Measurements from ENCODE around the gene PLA2G15.

PLA2G15 gene

GRCh38 chr16:68233085-68233834 lies 11.9 kb upstream of the PLA2G15 start:
- no peak for FAIRE-seq

- no peak for FAIRE-seq
Observed at GRCh38 chr16:68233835-68234187, 11.4 kb upstream of the PLA2G15 start.

GRCh38 chr16:68234188-68235107 lies 10.7 kb upstream of the PLA2G15 start:
- no peak for FAIRE-seq

GRCh38 chr16:68235108-68235886 lies 9.9 kb upstream of the PLA2G15 start:
- FAIRE-seq, result no peak

- no peak for FAIRE-seq
Observed at GRCh38 chr16:68235887-68236136, 9.4 kb upstream of the PLA2G15 start, which contains the start of gene ESRP2. ESRP2 (minus strand) TSS chr16:68236127; CDS start chr16:68236045, 82 bp downstream.

- no peak for FAIRE-seq
Observed at GRCh38 chr16:68236137-68236825, 8.9 kb upstream of the PLA2G15 start.

- no peak for FAIRE-seq
Observed at GRCh38 chr16:68236826-68237242, 8.3 kb upstream of the PLA2G15 start.

GRCh38 chr16:68237243-68238028 lies 7.7 kb upstream of the PLA2G15 start:
- peak; percentile 96 for FAIRE-seq

- no peak for FAIRE-seq
Observed at GRCh38 chr16:68238029-68238345, 7.2 kb upstream of the PLA2G15 start.

GRCh38 chr16:68242085-68242484 lies 3.1 kb upstream of the PLA2G15 start:
- no peak for FAIRE-seq

- no peak for FAIRE-seq
Observed at GRCh38 chr16:68242926-68243858, 2.0 kb upstream of the PLA2G15 start.

- FAIRE-seq, result no peak
Observed at GRCh38 chr16:68244481-68244902, 681 bp upstream of the PLA2G15 start.

- no peak for FAIRE-seq
Observed at GRCh38 chr16:68246121-68246520, 948 bp downstream of the PLA2G15 start.

GRCh38 chr16:68246666-68247065 lies 1.5 kb downstream of the PLA2G15 start:
- no peak for FAIRE-seq

GRCh38 chr16:68247400-68247799 lies 2.2 kb downstream of the PLA2G15 start:
- FAIRE-seq, result no peak

- FAIRE-seq, result no peak
Observed at GRCh38 chr16:68247932-68248331, 2.8 kb downstream of the PLA2G15 start.

GRCh38 chr16:68249371-68249770 lies 4.2 kb downstream of the PLA2G15 start:
- no peak for FAIRE-seq

GRCh38 chr16:68250951-68251350 lies 5.8 kb downstream of the PLA2G15 start:
- no peak for FAIRE-seq

GRCh38 chr16:68251832-68252231 lies 6.7 kb downstream of the PLA2G15 start:
- FAIRE-seq, result no peak

- FAIRE-seq, result no peak
Observed at GRCh38 chr16:68252383-68252782, 7.2 kb downstream of the PLA2G15 start.

GRCh38 chr16:68253721-68254120 lies 8.5 kb downstream of the PLA2G15 start:
- no peak for FAIRE-seq

Data from TTC549 (cell line).